Measurements from ENCODE around the gene C16orf90.
"Not testable (repeated sequence)": the region's sequence is repeated elsewhere in the genome, so short reads cannot be mapped to it uniquely, and the experiment has no call there.

C16orf90 gene

DNA sequence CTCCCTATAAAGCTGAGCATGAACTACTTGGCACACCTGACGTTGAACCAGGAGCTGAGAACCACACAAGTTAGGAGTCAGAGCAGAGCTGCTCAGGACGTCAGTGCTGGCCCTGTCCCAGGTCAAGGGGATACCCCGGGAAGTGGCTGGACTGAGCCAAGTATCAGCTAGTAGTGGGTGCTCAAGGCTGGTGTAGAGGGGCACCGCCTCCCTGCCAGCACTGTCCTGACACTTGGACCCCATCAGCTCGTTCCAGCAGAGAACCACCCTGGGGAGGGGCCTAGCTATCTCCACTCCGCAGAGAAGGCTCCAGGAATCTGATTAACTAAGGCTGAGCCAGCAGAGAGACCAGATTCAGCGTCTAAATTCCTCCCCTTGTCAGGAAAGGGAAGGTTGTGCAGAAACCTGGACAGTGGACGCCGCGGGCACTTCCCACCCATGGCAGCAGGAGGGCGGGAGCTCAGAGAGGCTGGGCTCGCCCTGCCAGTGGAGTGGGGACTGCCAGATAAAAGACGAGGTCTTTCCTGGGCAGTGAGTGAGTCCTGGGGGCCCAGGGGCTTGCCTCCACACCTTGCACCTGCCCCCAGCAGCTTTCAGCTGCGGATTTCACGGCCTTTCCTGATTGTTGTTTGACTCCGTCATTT, 21.0 kb downstream of the C16orf90 start:
- Mint-ChIP-seq H3K27ac (no peak overlapping the region), H3K36me3 (ENCODE audit: low read depth) (peaks cover 18% of the 10 kb centered on the region), H3K9me3 (no peaks in the 10 kb centered on the region), H3K4me3 (no peak overlapping the region), H3K27me3 (ENCODE audit: low read depth) (no peaks in the 10 kb centered on the region), H3K4me1 (no peaks in the 10 kb centered on the region)
- TF ChIP-seq, protein P1, sequence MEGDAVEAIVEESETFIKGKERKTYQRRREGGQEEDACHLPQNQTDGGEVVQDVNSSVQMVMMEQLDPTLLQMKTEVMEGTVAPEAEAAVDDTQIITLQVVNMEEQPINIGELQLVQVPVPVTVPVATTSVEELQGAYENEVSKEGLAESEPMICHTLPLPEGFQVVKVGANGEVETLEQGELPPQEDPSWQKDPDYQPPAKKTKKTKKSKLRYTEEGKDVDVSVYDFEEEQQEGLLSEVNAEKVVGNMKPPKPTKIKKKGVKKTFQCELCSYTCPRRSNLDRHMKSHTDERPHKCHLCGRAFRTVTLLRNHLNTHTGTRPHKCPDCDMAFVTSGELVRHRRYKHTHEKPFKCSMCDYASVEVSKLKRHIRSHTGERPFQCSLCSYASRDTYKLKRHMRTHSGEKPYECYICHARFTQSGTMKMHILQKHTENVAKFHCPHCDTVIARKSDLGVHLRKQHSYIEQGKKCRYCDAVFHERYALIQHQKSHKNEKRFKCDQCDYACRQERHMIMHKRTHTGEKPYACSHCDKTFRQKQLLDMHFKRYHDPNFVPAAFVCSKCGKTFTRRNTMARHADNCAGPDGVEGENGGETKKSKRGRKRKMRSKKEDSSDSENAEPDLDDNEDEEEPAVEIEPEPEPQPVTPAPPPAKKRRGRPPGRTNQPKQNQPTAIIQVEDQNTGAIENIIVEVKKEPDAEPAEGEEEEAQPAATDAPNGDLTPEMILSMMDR (IDR thresholded peaks at IDR 0.05; ENCODE audit: unreplicated experiment in 3 of 3) = no peak

DNA sequence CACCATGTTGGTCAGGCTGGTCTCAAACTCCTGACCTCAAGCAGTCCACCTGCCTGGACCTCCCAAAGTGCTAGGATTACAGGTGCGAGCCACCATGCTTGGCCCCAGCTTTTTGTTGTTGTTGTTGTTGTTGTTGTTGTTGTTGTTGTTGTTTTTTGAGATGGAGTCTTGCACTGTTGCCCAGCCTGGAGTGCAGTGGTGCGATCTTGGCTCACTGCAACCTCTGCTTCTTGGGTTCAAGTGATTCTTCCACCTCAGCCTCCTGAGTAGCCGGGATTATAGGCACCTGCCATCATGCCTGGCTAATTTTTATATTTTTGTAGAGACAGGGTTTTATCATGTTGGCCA, 21.7 kb downstream of the C16orf90 start:
- H3K4me1 Mint-ChIP-seq; H3K9me3 Mint-ChIP-seq; H3K27ac Mint-ChIP-seq; H3K27me3 Mint-ChIP-seq (ENCODE audit: low read depth); H3K4me3 Mint-ChIP-seq: not testable (repeated sequence)
- H3K36me3 Mint-ChIP-seq (ENCODE audit: low read depth) = peaks cover 16% of the 10 kb centered on the region

DNA sequence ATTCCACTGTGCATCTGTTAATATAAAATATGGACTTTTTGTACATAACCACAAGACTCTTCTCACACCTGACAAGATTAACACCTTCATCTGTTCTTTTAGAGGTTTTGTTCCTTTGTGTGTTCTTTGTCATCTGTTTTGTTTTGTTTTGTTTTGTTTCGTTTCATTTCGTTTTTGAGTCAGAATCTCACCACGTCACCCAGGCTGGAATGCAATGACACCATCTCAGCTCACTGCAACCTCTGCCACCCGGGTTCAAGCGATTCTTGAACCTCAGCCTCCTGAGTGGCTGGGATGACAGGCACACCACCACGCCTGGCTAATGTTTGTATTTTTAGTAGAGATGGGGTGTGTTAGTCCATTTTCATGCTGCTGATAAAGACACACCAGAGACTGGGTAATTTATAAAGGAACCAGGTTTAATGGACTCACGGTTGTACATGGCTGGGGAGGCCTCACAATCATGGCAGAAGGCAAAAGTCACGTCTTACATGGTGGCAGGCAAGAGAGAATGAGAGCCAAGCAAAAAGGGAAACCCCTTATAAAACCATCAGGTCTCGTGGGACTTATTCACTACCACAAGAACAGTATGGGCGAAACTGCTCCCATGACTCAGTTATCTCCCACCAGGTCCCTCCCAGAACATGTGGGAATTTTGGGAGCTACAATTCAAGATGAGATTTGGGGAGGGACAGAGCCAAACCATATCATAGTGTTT, 22.3 kb downstream of the C16orf90 start:
- TF ChIP-seq, protein P1 (IDR thresholded peaks at IDR 0.05; ENCODE audit: unreplicated experiment in 3 of 3) = no peak
- Mint-ChIP-seq H3K4me1 (peaks cover 5% of the 10 kb centered on the region), H3K4me3 (no peak overlapping the region), H3K9me3 (no peaks in the 10 kb centered on the region), H3K27me3 (ENCODE audit: low read depth) (no peaks in the 10 kb centered on the region), H3K36me3 (ENCODE audit: low read depth) (peaks cover 17% of the 10 kb centered on the region), H3K27ac (no peak overlapping the region)

DNA sequence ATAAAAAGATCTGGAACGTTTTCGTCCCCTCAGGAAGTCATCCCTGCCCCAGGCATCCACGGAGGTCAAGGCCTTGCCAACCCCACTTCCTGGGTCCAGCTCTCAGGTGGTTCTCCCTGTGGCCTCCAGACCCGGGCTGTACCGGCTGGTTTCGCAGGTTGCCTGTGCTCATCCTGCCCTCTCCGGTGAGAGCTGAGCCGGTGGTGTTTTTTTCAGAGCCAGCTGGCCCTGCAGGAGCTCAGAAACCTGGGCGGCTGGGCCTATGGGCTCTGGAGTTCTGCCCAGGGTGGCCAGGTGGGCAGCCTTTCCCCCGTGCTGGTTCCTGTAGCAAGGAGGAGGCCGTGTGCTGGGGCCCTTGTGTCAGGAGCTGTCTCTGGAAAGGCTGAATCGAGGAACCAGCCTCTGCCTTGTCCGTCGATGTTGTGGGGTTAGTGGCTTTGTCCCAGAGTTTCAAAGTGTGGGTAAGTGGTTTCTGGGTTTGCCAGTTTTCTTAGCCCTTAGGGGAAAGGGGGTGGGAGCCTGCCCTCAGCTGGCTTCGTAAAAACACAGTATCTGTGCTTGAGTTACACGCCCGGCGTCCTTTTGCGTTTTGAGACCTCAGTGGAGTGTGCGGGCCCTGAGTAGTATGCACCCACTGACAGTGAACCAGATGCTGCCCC, 23.6 kb downstream of the C16orf90 start:
- H3K4me3 Mint-ChIP-seq = no peak overlapping the region
- H3K27me3 Mint-ChIP-seq (ENCODE audit: low read depth) = no peaks in the 10 kb centered on the region
- H3K27ac Mint-ChIP-seq = no peak overlapping the region
- peaks cover 25% of the 10 kb centered on the region for H3K36me3 Mint-ChIP-seq (ENCODE audit: low read depth)
- H3K4me1 Mint-ChIP-seq = peaks cover 14% of the 10 kb centered on the region
- TF ChIP-seq, protein P1 (IDR thresholded peaks at IDR 0.05; ENCODE audit: unreplicated experiment in 3 of 3) = no peak
- no peaks in the 10 kb centered on the region for H3K9me3 Mint-ChIP-seq

DNA sequence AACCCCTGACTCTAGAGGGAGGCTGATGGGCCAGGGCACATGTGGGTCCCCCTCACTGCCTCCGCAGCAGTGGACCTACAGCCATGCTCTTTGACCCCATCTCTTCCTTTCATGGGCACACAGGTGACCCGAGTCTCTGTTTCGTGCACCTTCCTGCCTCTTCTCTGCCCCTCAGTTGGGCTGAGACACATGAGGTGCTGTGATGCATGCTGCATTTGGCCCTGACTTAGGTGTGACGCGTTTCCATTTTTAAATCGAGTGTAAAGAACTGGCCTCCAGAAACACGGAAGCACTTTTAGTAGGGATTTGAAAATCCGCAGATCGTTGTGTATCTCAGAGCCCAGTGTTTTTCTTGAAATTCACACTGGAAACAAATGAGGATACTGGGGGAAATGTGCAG, 24.6 kb downstream of the C16orf90 start:
- TF ChIP-seq, protein P1 (IDR thresholded peaks at IDR 0.05; ENCODE audit: unreplicated experiment in 3 of 3) = no peak
- no peaks in the 10 kb centered on the region for H3K9me3 Mint-ChIP-seq
- H3K4me1 Mint-ChIP-seq = peaks cover 17% of the 10 kb centered on the region
- no peak overlapping the region for H3K4me3 Mint-ChIP-seq
- no peak overlapping the region for H3K27ac Mint-ChIP-seq
- no peaks in the 10 kb centered on the region for H3K27me3 Mint-ChIP-seq (ENCODE audit: low read depth)
- peaks cover 33% of the 10 kb centered on the region for H3K36me3 Mint-ChIP-seq (ENCODE audit: low read depth)

DNA sequence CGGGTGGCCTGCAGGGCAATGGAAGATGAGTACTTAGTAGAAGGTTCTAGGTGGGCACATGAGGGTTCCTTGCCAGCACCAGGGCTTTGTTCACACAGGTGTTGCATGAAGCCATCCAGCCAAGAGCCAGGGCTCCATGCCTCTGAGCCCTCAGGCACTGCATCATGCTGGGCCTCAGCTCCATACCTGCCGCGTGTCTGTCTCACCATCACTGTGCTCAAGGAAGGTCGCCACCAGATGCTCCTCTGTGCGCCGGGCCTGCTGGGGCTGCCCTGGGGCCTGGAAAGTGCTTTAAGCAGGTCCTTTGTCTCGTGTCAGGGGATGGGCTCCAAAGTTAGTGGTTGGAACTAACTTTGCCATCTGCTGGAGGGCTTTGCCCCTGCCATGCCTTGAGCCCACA, 25.6 kb downstream of the C16orf90 start:
- Mint-ChIP-seq H3K27ac (no peak overlapping the region), H3K9me3 (no peaks in the 10 kb centered on the region), H3K27me3 (ENCODE audit: low read depth) (no peaks in the 10 kb centered on the region), H3K36me3 (ENCODE audit: low read depth) (peaks cover 35% of the 10 kb centered on the region), H3K4me1 (peaks cover 17% of the 10 kb centered on the region), H3K4me3 (no peak overlapping the region)
- TF ChIP-seq, protein P1 (IDR thresholded peaks at IDR 0.05; ENCODE audit: unreplicated experiment in 3 of 3) = no peak
